Testis (tissue), 3 donors: ENCODE measurements around the gene NPHP1. TPM values are rescaled to one million over a fixed set of nuclear protein-coding genes. Genes with fewer than 3 reads are reported as not detected.

ENCODE experiments used
- DNase-seq: peaks from one replicate; pipeline ENCODE4 v3.0.0-alpha.2; 2019
- H3K27ac ChIP-seq, 2 donors: fragments of 200-600 bp; sonication (generic); one replicate each; pipeline ENCODE4 v1.5.1; 2019
- H3K27me3 ChIP-seq: fragments of 200-600 bp; sonication (generic); one replicate; pipeline ENCODE4 v1.5.1; 2019
- H3K36me3 ChIP-seq: fragments of 200-600 bp; sonication (generic); one replicate; pipeline ENCODE4 v1.5.1; 2017; ENCODE audit warnings: low read depth; ENCODE audit errors: missing control alignments
- H3K4me1 ChIP-seq: fragments of 200-600 bp; sonication (generic); one replicate; pipeline ENCODE4 v1.5.1; 2019
- H3K4me3 ChIP-seq, 2 donors: fragments of 200-600 bp; sonication (generic); one replicate each; pipeline ENCODE4 v1.5.1; 2017 to 2019
- H3K9me3 ChIP-seq: fragments of 200-600 bp; sonication (generic); one replicate; pipeline ENCODE4 v1.5.1; 2017
- POLR2A ChIP-seq: fragments of 450-650 bp; IDR thresholded peaks from one replicate; pipeline ENCODE4 v1.6.1; 2017; ENCODE audit warnings: antibody characterized with exemption, mild to moderate bottlenecking, moderate library complexity
- whole genome bisulfite sequencing, 2 donors: methylation state at CpG; one replicate each; pipeline ENCODE4 v1.1.5; 2018; 5-methylcytosine and 5-hydroxymethylcytosine counted together
- intact Hi-C: fragments of 100-400 bp; cut with DNase I; formaldehyde crosslinking; loops from one replicate; pipeline ENCODE4 v1.15.1; 2023; ENCODE audit warnings: low total_unique reads
- polyA plus RNA-seq: library from polyadenylated mRNA; stranded (reverse); fragments of 350-450 nt; fragmentation: Illumina TruSeq; extraction: RNeasy Lipid Tissue Mini Kit (QIAGEN cat#74804); gene quantifications from one replicate; pipeline ENCODE4 v1.2.3, GENCODE V29; 2014; ENCODE audit warnings: low read depth, low replicate concordance; ENCODE audit not compliant: insufficient read depth
- total RNA-seq, 2 donors: library from RNA; depleted of rRNA; stranded (reverse); fragments of >200 nt; gene quantifications; one replicate each; pipeline ENCODE4 v1.2.3, GENCODE V29; 2016
- TF ChIP-seq, protein P1 (sequence below), 3 experiments: fragments of 450-650 bp in 2 of 3; fragments of 200-600 bp in 1 of 3; sonication (generic) in 1 of 3; IDR thresholded peaks; one replicate each; pipeline ENCODE4 v1.5.1; 2016 to 2019; ENCODE audit warnings: antibody characterized with exemption in 3 of 3, mild to moderate bottlenecking in 2 of 3, moderate library complexity in 1 of 3

NPHP1 gene
- total and polyA plus RNA-seq, 3 donors from 2014 or later, result 19.7 to 56.5 (median 24.5) TPM

- intact Hi-C loops, result no loop called here
- Histone ChIP-seq H3K4me1 (no peaks in the 10 kb centered on the region), H3K27me3 (no peaks in the 10 kb centered on the region), H3K9me3 (no peaks in the 10 kb centered on the region), H3K36me3 (no peaks in the 10 kb centered on the region), H3K27ac (no peak overlapping the region), H3K4me3 (no peak overlapping the region)
- 63 to 85% methylated on average over 4 to 7 of the region's 8 CpGs for WGBS, 2 donors
- no peak for DNase-seq
- TF ChIP-seq POLR2A, result no peak
- TF ChIP-seq, protein P1, sequence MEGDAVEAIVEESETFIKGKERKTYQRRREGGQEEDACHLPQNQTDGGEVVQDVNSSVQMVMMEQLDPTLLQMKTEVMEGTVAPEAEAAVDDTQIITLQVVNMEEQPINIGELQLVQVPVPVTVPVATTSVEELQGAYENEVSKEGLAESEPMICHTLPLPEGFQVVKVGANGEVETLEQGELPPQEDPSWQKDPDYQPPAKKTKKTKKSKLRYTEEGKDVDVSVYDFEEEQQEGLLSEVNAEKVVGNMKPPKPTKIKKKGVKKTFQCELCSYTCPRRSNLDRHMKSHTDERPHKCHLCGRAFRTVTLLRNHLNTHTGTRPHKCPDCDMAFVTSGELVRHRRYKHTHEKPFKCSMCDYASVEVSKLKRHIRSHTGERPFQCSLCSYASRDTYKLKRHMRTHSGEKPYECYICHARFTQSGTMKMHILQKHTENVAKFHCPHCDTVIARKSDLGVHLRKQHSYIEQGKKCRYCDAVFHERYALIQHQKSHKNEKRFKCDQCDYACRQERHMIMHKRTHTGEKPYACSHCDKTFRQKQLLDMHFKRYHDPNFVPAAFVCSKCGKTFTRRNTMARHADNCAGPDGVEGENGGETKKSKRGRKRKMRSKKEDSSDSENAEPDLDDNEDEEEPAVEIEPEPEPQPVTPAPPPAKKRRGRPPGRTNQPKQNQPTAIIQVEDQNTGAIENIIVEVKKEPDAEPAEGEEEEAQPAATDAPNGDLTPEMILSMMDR (IDR thresholded peaks at IDR 0.05), result no peak
These were observed 104.3 kb downstream of the NPHP1 start for GRCh38 chr2:110100480-110100879.

DNA sequence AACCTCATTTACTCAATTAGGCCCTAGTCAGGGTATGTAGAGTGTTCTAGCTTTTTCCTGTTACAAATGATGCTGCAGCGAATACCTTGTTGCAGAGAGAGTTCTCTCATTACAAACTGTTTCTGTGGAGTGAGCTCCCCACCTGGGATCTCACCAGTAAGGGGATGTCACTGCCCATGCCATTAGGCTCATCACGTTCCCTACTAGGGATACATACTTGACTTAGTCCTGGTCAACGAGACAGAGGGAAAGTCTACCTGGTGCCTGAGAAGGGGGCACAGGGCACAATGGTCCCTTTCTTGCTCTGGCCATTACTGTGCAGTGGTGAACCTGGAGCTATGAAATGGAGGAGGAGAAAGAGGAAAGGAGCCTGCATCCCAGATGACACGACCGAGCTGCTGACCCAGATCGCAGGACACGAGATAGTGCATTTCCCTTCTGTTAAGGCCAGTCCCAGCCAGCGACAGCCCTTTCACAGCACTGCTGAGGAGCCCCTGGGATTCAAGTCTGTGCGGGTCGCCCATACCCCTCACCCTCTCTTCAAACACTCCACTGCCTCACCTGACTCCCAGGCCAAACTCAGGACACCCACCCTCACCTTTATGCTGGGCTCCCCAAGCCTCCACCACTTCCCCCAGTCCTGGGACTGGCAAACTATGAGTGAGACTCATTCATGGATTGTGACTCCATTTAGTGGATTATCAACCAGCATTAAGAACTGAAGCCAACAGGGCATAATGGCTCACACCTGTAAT is 105.2 kb downstream of the NPHP1 start:
- no peaks in the 10 kb centered on the region for H3K27me3 ChIP-seq
- 57 to 85% methylated on average over 3 to 10 of the region's 10 CpGs for WGBS, 2 donors
- intact Hi-C loops, result no loop called here
- no peaks in the 10 kb centered on the region for H3K4me1 ChIP-seq
- H3K36me3 ChIP-seq, result no peaks in the 10 kb centered on the region
- no peaks in the 10 kb centered on the region for H3K9me3 ChIP-seq
- DNase-seq, result no peak
- TF ChIP-seq, protein P1 (IDR thresholded peaks at IDR 0.05), result no peak
- no peak overlapping the region for H3K4me3 ChIP-seq
- no peak overlapping the region for H3K27ac ChIP-seq

DNA sequence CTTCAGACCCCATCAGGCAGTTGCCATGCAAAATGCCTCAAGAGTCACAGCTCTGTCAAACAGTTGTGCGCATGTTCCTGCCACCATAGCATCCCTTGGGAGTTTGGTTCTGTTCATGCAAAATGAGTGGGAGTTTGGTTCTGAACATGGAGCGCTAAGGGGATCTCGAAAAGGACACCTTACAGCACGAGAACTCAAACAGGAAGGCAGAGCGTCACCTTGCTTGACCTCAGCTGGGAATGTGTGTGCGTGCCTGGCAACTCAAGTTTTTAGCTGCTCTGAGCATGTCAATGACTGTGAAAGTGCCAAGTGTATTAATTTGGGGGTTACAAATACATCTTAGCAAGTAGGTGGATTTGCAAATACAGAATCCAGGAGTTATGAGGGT is 105.8 kb downstream of the NPHP1 start:
- TF ChIP-seq, protein P1 (IDR thresholded peaks at IDR 0.05), result no peak
- TF ChIP-seq POLR2A, result no peak
- no peak overlapping the region for H3K4me3 ChIP-seq
- H3K9me3 ChIP-seq, result no peaks in the 10 kb centered on the region
- no peak overlapping the region for H3K27ac ChIP-seq
- 76 to 80% methylated on average over 6 of the region's 6 CpGs for WGBS, 2 donors
- intact Hi-C loops, result no loop called here
- no peaks in the 10 kb centered on the region for H3K27me3 ChIP-seq
- no peaks in the 10 kb centered on the region for H3K4me1 ChIP-seq
- no peak for DNase-seq
- H3K36me3 ChIP-seq, result no peaks in the 10 kb centered on the region

- H3K9me3 ChIP-seq, result no peaks in the 10 kb centered on the region
- H3K36me3 ChIP-seq, result no peaks in the 10 kb centered on the region
- intact Hi-C loops, result no loop called here
- H3K4me3 ChIP-seq, result no peak overlapping the region
- DNase-seq, result no peak
- TF ChIP-seq, protein P1 (IDR thresholded peaks at IDR 0.05), result no peak
- no peak for TF ChIP-seq POLR2A
- WGBS, 2 donors, result 89 to 90% methylated on average over 14 of the region's 14 CpGs
- no peaks in the 10 kb centered on the region for H3K4me1 ChIP-seq
- H3K27ac ChIP-seq, result no peak overlapping the region
- no peaks in the 10 kb centered on the region for H3K27me3 ChIP-seq
These were observed 107.2 kb downstream of the NPHP1 start for GRCh38 chr2:110097506-110098220.
